DOHH2 (cell line): ENCODE results near the gene FTO.

ENCODE experiments used
- H3F3A ChIP-seq: fragments of 200-600 bp; sonication (generic), shearing (Covaris generic); 2 replicates; pipeline ENCODE4 v1.6.0; 2016; ENCODE audit warnings: antibody characterized with exemption, mild to moderate bottlenecking; ENCODE audit not compliant: control insufficient read depth, insufficient read depth
- H3K27ac ChIP-seq: fragments of 200-600 bp; sonication (generic); 2 replicates; pipeline ENCODE4 v1.5.1; 2014; ENCODE audit warnings: low read depth, mild to moderate bottlenecking, low read length, moderate library complexity
- H3K27me3 ChIP-seq: fragments of 200-600 bp; sonication (generic); 2 replicates; pipeline ENCODE4 v1.6.1; 2014; ENCODE audit warnings: mild to moderate bottlenecking, low read length, mixed read lengths; ENCODE audit not compliant: control insufficient read depth
- H3K36me3 ChIP-seq: fragments of 200-600 bp; sonication (generic); 2 replicates; pipeline ENCODE4 v1.6.1; 2014; ENCODE audit warnings: mild to moderate bottlenecking, low read length, moderate library complexity, mixed read lengths; ENCODE audit not compliant: control insufficient read depth
- H3K4me1 ChIP-seq: fragments of 200-600 bp; sonication (generic); 2 replicates; pipeline ENCODE4 v1.6.1; 2014; ENCODE audit warnings: mild to moderate bottlenecking, low read length, mixed read lengths; ENCODE audit not compliant: control insufficient read depth
- H3K4me2 ChIP-seq: fragments of 200-600 bp; sonication (generic); 2 replicates; pipeline ENCODE4 v1.6.0; 2014; ENCODE audit warnings: mild to moderate bottlenecking, low read length, moderate library complexity
- H3K4me3 ChIP-seq: fragments of 200-600 bp; sonication (generic); 2 replicates; pipeline ENCODE4 v1.5.1; 2014; ENCODE audit warnings: mild to moderate bottlenecking, low read length, mixed read lengths
- H3K79me2 ChIP-seq: fragments of 200-600 bp; sonication (generic); 2 replicates; pipeline ENCODE4 v1.6.1; 2014; ENCODE audit warnings: mild to moderate bottlenecking, low read length, mixed read lengths; ENCODE audit not compliant: control insufficient read depth
- H3K9me2 ChIP-seq: fragments of 200-600 bp; sonication (generic); replicated peaks from 2 replicates; pipeline ENCODE4 v1.6.1; 2014; ENCODE audit warnings: mild to moderate bottlenecking, low read length, mixed read lengths; ENCODE audit not compliant: control insufficient read depth
- H3K9me3 ChIP-seq: fragments of 200-600 bp; sonication (generic); 2 replicates; pipeline ENCODE4 v1.6.1; 2014; ENCODE audit warnings: antibody characterized with exemption, low read length, mixed read lengths; ENCODE audit not compliant: control insufficient read depth, insufficient read depth
- H4K20me1 ChIP-seq: fragments of 200-600 bp; sonication (generic); 2 replicates; pipeline ENCODE4 v1.6.0; 2014; ENCODE audit warnings: low read depth, mild to moderate bottlenecking, antibody characterized with exemption, low read length, moderate library complexity; ENCODE audit not compliant: control insufficient read depth, insufficient read depth
- CTCF ChIP-seq: fragments of 200-600 bp; sonication (generic); IDR thresholded peaks from one replicate; pipeline ENCODE4 v1.5.1; 2014; ENCODE audit warnings: antibody characterized with exemption, mild to moderate bottlenecking, low read depth, low read length; ENCODE audit not compliant: poor library complexity, severe bottlenecking
- EZH2phosphoT487 ChIP-seq: fragments of 200-600 bp; sonication (generic); IDR thresholded peaks from 2 replicates; pipeline ENCODE4 v1.6.1; 2017; ENCODE audit warnings: borderline replicate concordance, mild to moderate bottlenecking, antibody characterized with exemption, low read length, moderate library complexity, mixed read lengths

FTO gene

GRCh38 chr16:54034684-54035083 lies 330.7 kb downstream of the FTO start:
- no peaks in the 10 kb centered on the region; the same call in 1 of the 2 replicates for H3K9me3 ChIP-seq

GRCh38 chr16:54040480-54040879 lies 336.5 kb downstream of the FTO start:
- Histone ChIP-seq H3K27ac (no peak overlapping the region), H3K36me3 (no peaks in the 10 kb centered on the region)

More at GRCh38 chr16:54034684-54035083, 330.7 kb downstream of the FTO start:
- H3K4me3 ChIP-seq: no peak overlapping the region
- H3F3A ChIP-seq: no peaks in the 10 kb centered on the region
- no peak overlapping the region for H3K4me2 ChIP-seq
- H3K79me2 ChIP-seq: no peaks in the 10 kb centered on the region
- TF ChIP-seq EZH2phosphoT487 (no peak), CTCF (no peak)
- H3K27me3 ChIP-seq: no peaks in the 10 kb centered on the region
- no peak overlapping the region for H3K27ac ChIP-seq
- H3K4me1 ChIP-seq: no peaks in the 10 kb centered on the region
- no peaks in the 10 kb centered on the region for H3K9me2 ChIP-seq
- no peaks in the 10 kb centered on the region for H3K36me3 ChIP-seq
- H4K20me1 ChIP-seq: no peaks in the 10 kb centered on the region

GRCh38 chr16:54040975-54041374 lies 337.0 kb downstream of the FTO start:
- no peak overlapping the region for H3K27ac ChIP-seq
- H3K27me3 ChIP-seq: no peaks in the 10 kb centered on the region
- H3K4me1 ChIP-seq: no peaks in the 10 kb centered on the region
- H3K4me2 ChIP-seq: no peak overlapping the region
- no peaks in the 10 kb centered on the region for H3K9me2 ChIP-seq
- no peaks in the 10 kb centered on the region for H3K79me2 ChIP-seq
- no peaks in the 10 kb centered on the region for H3F3A ChIP-seq
- no peaks in the 10 kb centered on the region for H3K9me3 ChIP-seq
- H3K4me3 ChIP-seq: no peak overlapping the region
- H3K36me3 ChIP-seq: no peaks in the 10 kb centered on the region
- H4K20me1 ChIP-seq: no peaks in the 10 kb centered on the region
- no peak for TF ChIP-seq CTCF
- no peak for TF ChIP-seq EZH2phosphoT487

More at GRCh38 chr16:54040480-54040879, 336.5 kb downstream of the FTO start:
- no peaks in the 10 kb centered on the region for H3K79me2 ChIP-seq
- no peaks in the 10 kb centered on the region for H3K27me3 ChIP-seq
- H3K4me1 ChIP-seq: no peaks in the 10 kb centered on the region
- no peaks in the 10 kb centered on the region for H3F3A ChIP-seq
- no peak overlapping the region for H3K4me3 ChIP-seq
- H3K9me2 ChIP-seq: no peaks in the 10 kb centered on the region
- H3K9me3 ChIP-seq: no peaks in the 10 kb centered on the region
- H3K4me2 ChIP-seq: no peak overlapping the region
- TF ChIP-seq EZH2phosphoT487 (no peak), CTCF (no peak)
- no peaks in the 10 kb centered on the region for H4K20me1 ChIP-seq
